A673 (cell line): ENCODE measurements around the gene TERT. TPM values are rescaled to one million over a fixed set of nuclear protein-coding genes. Genes with fewer than 3 reads are reported as not detected.

Experiments
- BruUV-seq: library from RNA; stranded (reverse); fragments of 400-500 nt; replicated peaks from 2 replicates; lab custom pipeline; 2021; lab: Mats Ljungman, UMichigan
- CTCF ChIA-PET: fragments of 300-600 bp; sonication (Branson Sonifier 250); formaldehyde crosslinking; loops from one replicate; lab custom pipeline; 2022; ENCODE audit warnings: antibody characterized with exemption; lab: Charles Lee
- POLR2A ChIA-PET: fragments of 300-600 bp; sonication (Branson Sonifier 250); formaldehyde crosslinking; loops from one replicate; lab custom pipeline; 2022; ENCODE audit warnings: antibody characterized with exemption; ENCODE audit not compliant: low non-redundant PET; lab: Charles Lee
- DNase-seq: peaks from one replicate; pipeline ENCODE4 v3.0.0-alpha.2; 2015; ENCODE audit warnings: low spot score
- H3K27ac ChIP-seq: fragments of 200-600 bp; sonication (generic); 2 replicates; pipeline ENCODE4 v1.5.1; 2016; ENCODE audit warnings: mixed run types, low read depth, mild to moderate bottlenecking, mixed read lengths, antibody characterized with exemption, low read length; ENCODE audit not compliant: poor library complexity, severe bottlenecking
- H3K27me3 ChIP-seq: fragments of 200-600 bp; sonication (generic); replicated peaks from 2 replicates; pipeline ENCODE4 v1.6.1; 2017; ENCODE audit warnings: mixed run types, low read depth, mild to moderate bottlenecking, mixed read lengths, antibody characterized with exemption, low read length; ENCODE audit not compliant: insufficient read depth, poor library complexity
- H3K36me3 ChIP-seq: fragments of 200-600 bp; sonication (generic); 2 replicates; pipeline ENCODE4 v1.6.1; 2016; ENCODE audit warnings: mixed run types, mild to moderate bottlenecking, mixed read lengths, antibody characterized with exemption, low read length; ENCODE audit not compliant: insufficient read depth, poor library complexity, severe bottlenecking
- H3K4me1 ChIP-seq: fragments of 200-600 bp; sonication (generic); 2 replicates; pipeline ENCODE4 v1.6.1; 2017; ENCODE audit warnings: mixed run types, mild to moderate bottlenecking, mixed read lengths, antibody characterized with exemption, low read length; ENCODE audit not compliant: insufficient read depth, poor library complexity, severe bottlenecking
- H3K4me3 ChIP-seq: fragments of 200-600 bp; sonication (generic); 2 replicates; pipeline ENCODE4 v1.5.1; 2016; ENCODE audit warnings: low read depth, mixed run types, mild to moderate bottlenecking, mixed read lengths, low read length; ENCODE audit not compliant: poor library complexity, severe bottlenecking
- H3K9me3 ChIP-seq: fragments of 200-600 bp; sonication (generic); 2 replicates; pipeline ENCODE4 v1.6.1; 2016; ENCODE audit warnings: mixed run types, low read depth, mild to moderate bottlenecking, mixed read lengths, antibody characterized with exemption, low read length; ENCODE audit not compliant: poor library complexity, severe bottlenecking
- CTCF ChIP-seq: fragments of 300-800, 200-600 bp; sonication (generic); conservative IDR thresholded peaks from 2 replicates; pipeline ENCODE4 v1.5.1; 2017; ENCODE audit warnings: low read depth, mild to moderate bottlenecking, antibody characterized with exemption, low read length, moderate library complexity, mixed read lengths
- EZH2 ChIP-seq: fragments of 200-600 bp; sonication (generic); IDR thresholded peaks from 2 replicates; pipeline ENCODE4 v1.6.1; 2017; ENCODE audit warnings: borderline replicate concordance, low read depth, mild to moderate bottlenecking, mixed read lengths, antibody characterized with exemption, low read length; ENCODE audit not compliant: poor library complexity, severe bottlenecking
- intact Hi-C: fragments of 100-400 bp; cut with micrococcal nuclease; formaldehyde crosslinking; loops from one replicate; pipeline ENCODE4 v1.10.0; 2022; ENCODE audit not compliant: unreplicated experiment
- total RNA-seq: library from RNA; stranded (reverse); gene quantifications from 2 replicates; pipeline ENCODE4 v1.2.3, GENCODE V29; 2021

Gene TERT
- total RNA-seq, 1 experiment from 2014 or later: 14.2 TPM

- intact Hi-C loops: no loop called here
- DNase-seq: no peak
- no peak overlapping the region for H3K4me3 ChIP-seq
- H3K36me3 ChIP-seq: no peaks in the 10 kb centered on the region
- ChIA-PET CTCF (no interaction called here), POLR2A (no interaction called here)
- TF ChIP-seq EZH2 (no peak), CTCF (no peak)
- no peaks in the 10 kb centered on the region for H3K4me1 ChIP-seq
- no peaks in the 10 kb centered on the region for H3K9me3 ChIP-seq
- no peaks in the 10 kb centered on the region for H3K27me3 ChIP-seq
- H3K27ac ChIP-seq: no peak overlapping the region
- BruUV-seq: no TSS peak
Observed at GRCh38 chr5:1280177-1281037, 14.5 kb downstream of the TERT start.

- no peak for TF ChIP-seq CTCF
- TF ChIP-seq EZH2: no peak
- Histone ChIP-seq H3K36me3 (no peaks in the 10 kb centered on the region), H3K4me1 (no peaks in the 10 kb centered on the region), H3K27me3 (no peaks in the 10 kb centered on the region), H3K4me3 (no peak overlapping the region), H3K27ac (no peak overlapping the region), H3K9me3 (no peaks in the 10 kb centered on the region)
- no TSS peak for BruUV-seq
- CTCF ChIA-PET: no interaction called here
- intact Hi-C loops: no loop called here
- DNase-seq: no peak
- POLR2A ChIA-PET: no interaction called here
Observed at GRCh38 chr5:1279443-1280151, 15.3 kb downstream of the TERT start.

DNA sequence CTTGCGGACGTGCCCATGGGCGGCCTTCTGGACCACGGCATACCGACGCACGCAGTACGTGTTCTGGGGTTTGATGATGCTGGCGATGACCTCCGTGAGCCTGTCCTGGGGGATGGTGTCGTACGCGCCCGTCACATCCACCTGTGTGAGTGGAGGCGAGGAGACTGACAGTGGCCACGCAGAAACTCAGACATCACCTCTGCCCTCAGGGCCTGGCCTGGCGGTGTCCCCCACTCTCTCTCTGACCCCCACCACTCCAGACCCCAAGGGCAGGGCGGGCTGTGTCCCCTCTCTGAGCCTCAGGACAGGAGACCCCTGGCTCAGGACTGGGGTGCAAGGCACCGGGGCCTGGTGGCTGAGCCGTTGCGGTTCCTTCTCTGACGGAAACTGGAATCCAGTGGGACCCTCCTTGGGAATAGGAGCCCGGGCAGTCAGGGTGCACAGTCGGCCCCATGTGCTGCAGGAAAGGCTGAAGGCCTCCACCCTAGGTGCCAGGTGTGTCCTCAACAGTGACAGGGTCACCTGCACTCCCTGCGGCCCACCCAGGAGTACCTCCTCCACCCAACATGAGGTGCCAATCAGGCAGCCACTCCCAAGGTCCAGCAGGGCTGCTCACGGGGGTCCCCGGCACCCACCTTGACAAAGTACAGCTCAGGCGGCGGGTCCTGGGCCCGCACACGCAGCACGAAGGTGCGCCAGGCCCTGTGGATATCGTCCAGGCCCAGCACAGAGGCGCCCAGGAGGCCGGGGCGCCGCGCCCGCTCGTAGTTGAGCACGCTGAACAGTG, 16.0 kb downstream of the TERT start:
- ChIA-PET CTCF (no interaction called here), POLR2A (no interaction called here)
- Histone ChIP-seq H3K4me1 (no peaks in the 10 kb centered on the region), H3K27ac (no peak overlapping the region), H3K4me3 (no peak overlapping the region), H3K36me3 (no peaks in the 10 kb centered on the region), H3K9me3 (no peaks in the 10 kb centered on the region), H3K27me3 (no peaks in the 10 kb centered on the region)
- BruUV-seq: no TSS peak
- TF ChIP-seq EZH2: no peak
- TF ChIP-seq CTCF: no peak
- DNase-seq: no peak
- intact Hi-C loops: no loop called here
